GM12864 (cell line): ENCODE results near the gene CHSY1.

ENCODE experiments used
- DNase-seq: peaks from one replicate; pipeline ENCODE4 v3.0.0-alpha.2; 2011; ENCODE audit warnings: low read depth
- H3K4me3 ChIP-seq: 2 replicates; pipeline ENCODE4 v1.5.1; 2011; ENCODE audit warnings: mild to moderate bottlenecking, low read depth, low read length, control low read depth
- TF ChIP-seq, protein P1 (sequence below): IDR thresholded peaks from 2 replicates; pipeline ENCODE4 v1.5.1; 2011; ENCODE audit warnings: low read depth, mild to moderate bottlenecking, moderate library complexity, low read length, control low read depth, inconsistent platforms; ENCODE audit errors: missing control alignments

Gene CHSY1

DNA sequence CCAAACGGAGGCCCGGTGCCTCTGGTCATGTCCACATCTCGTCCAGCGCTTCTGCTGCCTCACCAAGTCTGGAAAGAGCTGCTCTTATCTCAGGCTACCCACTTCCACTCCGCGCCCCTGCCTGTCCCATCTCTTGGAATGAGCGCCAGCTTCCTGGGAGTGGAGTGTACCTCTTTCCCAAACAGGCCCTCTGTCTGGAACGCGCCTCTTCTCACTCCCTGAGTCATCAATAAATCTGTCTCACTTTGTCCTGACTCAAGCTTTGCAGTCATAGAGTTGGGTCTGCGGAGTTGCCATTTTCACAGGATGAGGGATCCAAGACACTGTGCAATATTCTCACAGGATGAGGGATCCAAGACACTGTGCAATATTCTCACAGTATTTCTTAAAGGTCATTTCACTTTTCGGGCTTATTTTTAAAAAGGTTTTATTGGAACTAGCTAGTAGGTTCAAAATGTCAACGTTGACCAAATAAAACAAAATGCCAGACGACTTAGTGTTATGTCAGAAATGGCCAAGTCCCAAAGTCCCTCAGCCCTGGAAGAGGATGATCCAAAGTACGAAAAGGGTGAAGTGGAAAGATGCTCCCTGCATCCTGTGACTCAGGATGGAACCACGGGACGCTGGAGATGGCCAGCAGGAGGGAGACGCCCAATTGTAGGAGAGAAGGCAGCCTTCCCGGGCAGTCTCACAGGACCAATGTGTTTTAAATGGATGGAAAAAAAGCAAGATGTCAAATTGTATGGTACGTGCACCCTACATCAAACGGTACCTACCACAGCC is 81.1 kb downstream of the CHSY1 start:
- DNase-seq = no peak
- TF ChIP-seq, protein P1, sequence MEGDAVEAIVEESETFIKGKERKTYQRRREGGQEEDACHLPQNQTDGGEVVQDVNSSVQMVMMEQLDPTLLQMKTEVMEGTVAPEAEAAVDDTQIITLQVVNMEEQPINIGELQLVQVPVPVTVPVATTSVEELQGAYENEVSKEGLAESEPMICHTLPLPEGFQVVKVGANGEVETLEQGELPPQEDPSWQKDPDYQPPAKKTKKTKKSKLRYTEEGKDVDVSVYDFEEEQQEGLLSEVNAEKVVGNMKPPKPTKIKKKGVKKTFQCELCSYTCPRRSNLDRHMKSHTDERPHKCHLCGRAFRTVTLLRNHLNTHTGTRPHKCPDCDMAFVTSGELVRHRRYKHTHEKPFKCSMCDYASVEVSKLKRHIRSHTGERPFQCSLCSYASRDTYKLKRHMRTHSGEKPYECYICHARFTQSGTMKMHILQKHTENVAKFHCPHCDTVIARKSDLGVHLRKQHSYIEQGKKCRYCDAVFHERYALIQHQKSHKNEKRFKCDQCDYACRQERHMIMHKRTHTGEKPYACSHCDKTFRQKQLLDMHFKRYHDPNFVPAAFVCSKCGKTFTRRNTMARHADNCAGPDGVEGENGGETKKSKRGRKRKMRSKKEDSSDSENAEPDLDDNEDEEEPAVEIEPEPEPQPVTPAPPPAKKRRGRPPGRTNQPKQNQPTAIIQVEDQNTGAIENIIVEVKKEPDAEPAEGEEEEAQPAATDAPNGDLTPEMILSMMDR = no peak
- H3K4me3 ChIP-seq = no peak overlapping the region

DNA sequence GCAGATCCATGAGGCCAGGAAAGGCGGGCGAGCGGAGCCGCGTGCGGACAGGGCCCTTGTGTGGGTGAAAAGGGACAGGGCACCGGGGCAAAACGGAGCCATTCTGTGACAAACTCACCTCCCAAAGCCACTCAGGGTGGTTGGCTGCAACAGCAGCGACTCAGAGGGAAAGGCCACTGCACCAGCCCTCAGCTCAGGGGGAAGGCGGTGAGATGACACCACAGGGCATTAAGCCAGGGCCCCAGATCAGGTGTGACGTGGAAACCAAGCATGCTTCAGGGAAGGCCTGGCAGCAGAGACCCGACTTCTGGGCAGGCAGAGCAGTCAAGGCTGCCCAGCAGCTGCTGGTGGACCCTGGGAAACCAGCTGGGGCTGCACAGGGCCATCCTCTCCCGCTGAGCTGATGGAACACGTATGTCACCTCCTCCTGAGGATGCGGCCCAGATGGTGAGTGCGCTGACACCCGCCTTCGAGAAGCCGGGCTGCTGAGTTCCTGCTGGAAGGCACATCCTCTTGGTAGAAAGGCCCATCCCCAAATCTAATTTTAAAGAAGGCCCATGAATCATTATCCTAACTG is 82.3 kb downstream of the CHSY1 start:
- TF ChIP-seq, protein P1 = no peak
- DNase-seq = no peak
- no peak overlapping the region for H3K4me3 ChIP-seq

DNA sequence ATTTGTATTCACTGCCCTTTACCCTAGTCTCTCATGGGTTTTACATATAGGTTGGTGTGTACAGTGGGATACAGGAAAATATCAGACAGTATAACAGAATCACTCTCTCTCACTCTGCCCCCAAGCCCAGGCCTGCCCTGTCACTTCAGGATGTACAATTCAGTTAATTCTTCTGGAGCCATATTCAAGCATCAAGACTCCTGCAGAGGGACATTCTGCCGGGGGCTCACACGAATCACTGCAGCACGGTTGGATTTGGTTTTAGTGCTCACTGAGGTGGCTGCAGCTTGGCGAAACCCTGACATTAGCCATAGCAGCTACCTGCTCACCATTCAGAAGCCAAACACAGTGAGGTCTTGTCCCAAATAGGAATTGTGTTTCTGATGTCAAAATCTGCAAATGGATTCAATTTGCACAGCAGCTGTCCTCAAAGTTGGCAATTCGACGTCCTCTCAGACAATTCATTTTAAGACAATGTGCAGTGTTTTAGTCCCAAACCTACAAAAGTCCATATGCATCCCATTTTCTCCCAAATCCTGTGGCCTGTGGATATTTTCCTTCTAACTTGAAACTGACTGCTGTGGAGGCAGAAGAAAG is 82.9 kb downstream of the CHSY1 start:
- DNase-seq = no peak
- H3K4me3 ChIP-seq = no peak overlapping the region
- TF ChIP-seq, protein P1 = no peak

DNA sequence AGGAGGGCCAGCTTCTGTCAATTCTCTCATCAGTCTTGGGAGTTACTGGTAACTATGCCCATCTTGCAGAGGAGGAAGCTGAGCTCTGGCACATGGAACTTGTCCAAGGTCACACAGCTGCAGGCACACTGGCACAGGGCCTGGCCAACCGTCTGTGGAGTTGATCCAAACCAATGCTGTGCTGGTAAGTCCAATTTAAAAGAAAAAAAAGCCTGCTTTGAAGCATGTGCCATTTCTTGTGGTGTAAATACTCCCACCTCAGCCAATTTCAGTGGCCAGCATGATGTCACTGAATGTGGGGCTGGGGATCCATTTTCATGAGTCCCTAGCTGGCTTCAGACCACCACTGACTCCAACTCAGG is 83.4 kb downstream of the CHSY1 start:
- DNase-seq = no peak
- TF ChIP-seq, protein P1 = no peak
- no peak overlapping the region for H3K4me3 ChIP-seq

DNA sequence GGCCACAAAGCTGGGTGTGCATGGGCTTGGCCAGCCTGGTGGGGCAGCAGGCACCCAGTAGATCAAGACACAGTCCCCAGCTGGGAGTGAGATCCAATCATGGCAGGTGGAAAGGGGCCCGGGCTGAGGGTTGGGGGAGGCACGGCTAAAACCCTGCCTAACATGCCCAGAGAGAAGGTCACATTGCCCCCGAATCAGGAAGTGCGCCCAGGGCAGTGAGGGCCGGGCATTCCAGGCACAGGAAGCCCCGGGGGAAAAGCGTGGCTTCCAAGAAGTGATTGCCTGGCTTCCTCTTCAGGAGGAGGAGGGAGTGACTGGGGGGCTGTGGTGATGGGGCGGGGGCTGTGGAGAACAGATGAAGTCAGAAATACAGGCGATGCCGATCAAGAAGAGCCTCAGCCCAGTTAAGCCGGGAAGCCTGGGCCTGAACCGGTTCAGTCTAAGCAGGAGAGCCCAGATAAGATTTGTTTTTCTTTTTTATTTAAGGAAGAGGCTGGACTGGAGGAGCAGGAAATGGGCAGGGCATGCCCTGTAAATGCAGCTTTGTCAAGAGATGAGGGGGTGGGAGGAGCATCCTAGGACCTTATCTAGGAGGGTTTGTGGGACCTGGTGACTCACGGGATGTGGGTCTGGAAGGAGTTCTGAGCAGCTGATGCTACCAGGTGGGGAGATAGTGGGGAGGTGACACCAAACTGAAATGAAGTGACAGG is 83.9 kb downstream of the CHSY1 start:
- TF ChIP-seq, protein P1 = no peak
- no peak for DNase-seq
- H3K4me3 ChIP-seq = no peak overlapping the region

DNA sequence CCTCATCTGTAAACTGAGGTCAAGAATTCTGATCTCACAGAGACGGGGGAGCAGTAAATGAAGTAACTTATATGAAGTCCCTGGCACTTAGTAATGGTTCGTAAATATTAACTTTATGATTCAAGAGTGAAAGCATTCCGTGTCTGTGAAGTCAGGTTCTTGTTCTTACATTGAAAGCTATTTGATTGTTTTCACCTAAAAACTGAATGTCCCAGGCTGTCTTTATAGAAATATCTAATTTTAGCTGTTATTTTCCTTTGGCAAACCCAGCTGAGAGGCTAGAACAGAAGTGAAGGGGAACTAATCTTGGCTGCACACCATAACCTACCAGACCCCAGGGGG is 84.5 kb downstream of the CHSY1 start:
- H3K4me3 ChIP-seq = no peak overlapping the region
- DNase-seq = no peak
- TF ChIP-seq, protein P1 = no peak
